Ovary (tissue), 3 donors: ENCODE data around the gene PPP1R3F.

Experiments
- CTCF ChIP-seq, 3 donors: fragments of 450-650 bp in 2 of 3; fragments of 200-600 bp in 1 of 3; IDR thresholded peaks; one replicate each; pipeline versions ENCODE4 v1.5.1 to v1.8.0; 2016 to 2022; ENCODE audit warnings: antibody characterized with exemption in 3 of 3, mild to moderate bottlenecking in 1 of 3
- EP300 ChIP-seq: sonication (generic); formaldehyde crosslinking; IDR thresholded peaks from one replicate; pipeline ENCODE4 v1.6.1; 2017; ENCODE audit warnings: antibody characterized with exemption
- POLR2A ChIP-seq: fragments of 450-650 bp; IDR thresholded peaks from one replicate; pipeline ENCODE4 v1.6.1; 2017; ENCODE audit warnings: antibody characterized with exemption, mild to moderate bottlenecking, moderate library complexity
- donor health status: DM: no; HTN: no; CAD: no.

GRCh38 chrX:49231333-49232000 lies 38.1 kb upstream of the PPP1R3F start:
- TF ChIP-seq CTCF (IDR thresholded peaks at IDR 0.05), result no peak
- no peak for TF ChIP-seq POLR2A
- no peak for TF ChIP-seq EP300
